HG02970 (cell line): ENCODE measurements around the gene MATN1.

Experiments used
- ATAC-seq: cut with Tn5 transposase; IDR thresholded peaks from one replicate; pipeline ENCODE4 v1.9.1; 2021; ENCODE audit warnings: mild to moderate bottlenecking, moderate library complexity, moderate number of reproducible peaks; ENCODE audit not compliant: unreplicated experiment, low FRiP score

Gene MATN1

DNA sequence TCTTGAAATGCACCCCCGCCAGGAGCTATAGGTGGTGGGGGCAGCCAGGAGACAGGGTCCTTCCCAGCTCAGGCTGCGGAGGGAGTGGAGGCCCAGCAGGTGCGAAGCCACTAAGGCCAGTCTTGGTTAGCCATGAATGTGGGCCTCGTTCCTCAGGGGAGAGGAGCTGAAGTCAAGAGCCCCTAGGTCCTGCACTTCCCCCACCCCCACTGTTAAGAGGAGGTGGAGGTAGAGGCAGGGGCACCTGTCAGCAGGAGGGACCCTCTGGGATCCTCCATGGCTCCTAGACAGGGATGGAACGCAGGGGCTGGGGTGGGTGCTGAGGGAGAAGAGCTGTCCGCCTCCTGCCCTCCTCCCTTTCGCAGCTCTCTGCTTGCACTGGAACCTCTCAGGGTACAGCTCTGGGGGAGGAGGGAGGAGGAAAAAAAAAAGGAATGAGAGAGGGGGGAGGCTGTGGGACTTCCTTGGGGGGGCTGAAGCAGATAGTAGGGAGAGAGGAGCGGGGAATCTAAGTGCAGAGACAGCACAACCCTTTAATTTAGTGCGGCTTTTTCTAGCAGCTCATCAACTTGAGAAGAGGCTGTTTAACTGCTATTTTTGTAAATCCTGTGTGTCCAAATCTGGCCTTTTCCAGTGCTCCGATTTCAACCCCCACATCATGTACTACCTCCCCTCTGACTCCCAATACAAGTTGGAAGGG lies 37.0 kb downstream of the MATN1 start:
- no peak for ATAC-seq

DNA sequence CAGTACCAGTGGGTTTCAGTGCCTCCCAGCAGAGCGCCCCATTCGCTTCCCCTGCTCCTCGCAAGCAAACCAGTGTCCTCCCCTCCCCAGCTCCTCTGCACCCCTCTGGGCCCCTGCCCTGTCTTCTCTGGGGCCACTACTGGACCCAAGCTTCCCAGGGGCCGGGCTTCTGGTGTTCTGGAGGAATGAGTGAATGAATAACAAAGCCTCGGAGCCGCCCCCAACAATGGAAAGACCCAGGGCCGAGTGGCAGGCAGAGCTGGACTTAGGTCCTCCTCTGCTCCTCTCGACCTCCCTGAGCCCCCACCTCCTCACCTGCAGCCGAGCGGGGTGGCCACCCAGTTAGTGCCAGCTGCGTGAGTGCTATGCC lies 37.6 kb downstream of the MATN1 start:
- no peak for ATAC-seq

DNA sequence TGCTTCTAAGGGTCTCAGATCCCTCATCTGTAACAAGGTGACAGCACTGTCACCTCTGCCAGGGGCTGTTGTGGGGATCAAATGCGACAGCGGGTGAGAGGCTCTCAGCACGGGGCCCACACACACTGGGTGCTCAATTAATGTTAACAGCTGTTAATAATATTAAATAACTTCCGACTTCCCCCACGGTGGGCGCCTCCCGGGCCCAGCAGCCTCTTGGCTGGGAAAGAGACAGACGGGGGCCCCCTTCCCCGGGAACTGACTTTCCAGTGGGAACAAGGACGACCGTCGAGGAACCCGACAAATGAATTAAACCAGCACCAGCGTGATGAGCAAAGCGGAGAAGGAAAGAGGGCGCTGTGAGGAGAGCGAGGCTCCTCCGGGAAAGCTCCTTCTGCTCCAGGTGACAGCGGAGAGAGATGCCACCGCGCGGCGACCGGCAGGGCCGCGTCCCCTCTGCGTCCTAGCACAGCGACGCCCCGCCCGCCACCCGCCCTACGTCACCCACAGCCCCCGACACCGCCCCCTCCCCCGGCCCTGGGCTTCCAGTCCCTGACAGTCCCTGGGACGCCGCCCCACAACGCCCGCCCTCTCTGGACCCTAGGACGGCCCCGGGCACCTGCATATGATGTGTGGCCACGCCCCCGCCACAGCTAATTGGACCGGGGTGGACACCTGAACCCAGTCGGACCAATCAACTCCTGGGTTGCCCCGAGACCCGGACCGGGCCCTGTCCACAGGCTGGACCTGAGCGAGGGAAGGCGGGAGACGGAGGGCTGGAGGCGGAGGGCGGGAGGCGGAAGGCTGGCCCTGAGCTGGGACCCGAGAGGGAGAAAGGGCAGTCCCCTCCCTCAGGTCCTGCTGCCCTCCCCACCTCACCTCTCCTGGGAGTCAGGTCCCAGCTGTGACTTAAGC lies 38.2 kb downstream of the MATN1 start:
- ATAC-seq: no peak

DNA sequence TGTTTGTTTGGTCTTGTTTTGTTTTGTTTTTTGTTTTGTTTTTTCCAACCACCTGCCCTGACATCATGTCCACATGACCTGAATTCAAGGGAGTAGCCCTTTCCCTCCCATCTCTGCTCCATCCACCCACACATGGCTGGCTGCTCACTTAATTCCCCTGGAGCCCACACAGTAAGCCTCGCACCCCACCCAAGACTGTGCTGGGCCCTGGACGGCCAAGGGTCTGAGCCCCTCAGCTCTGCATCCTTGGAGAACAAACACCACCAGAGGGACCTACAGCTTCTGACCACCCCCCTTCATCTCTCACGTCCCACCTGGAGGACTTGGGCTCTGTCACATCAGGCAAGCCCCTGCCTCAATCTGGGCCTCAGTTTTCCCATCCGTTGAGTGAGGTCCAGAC lies 39.1 kb downstream of the MATN1 start:
- no peak for ATAC-seq

DNA sequence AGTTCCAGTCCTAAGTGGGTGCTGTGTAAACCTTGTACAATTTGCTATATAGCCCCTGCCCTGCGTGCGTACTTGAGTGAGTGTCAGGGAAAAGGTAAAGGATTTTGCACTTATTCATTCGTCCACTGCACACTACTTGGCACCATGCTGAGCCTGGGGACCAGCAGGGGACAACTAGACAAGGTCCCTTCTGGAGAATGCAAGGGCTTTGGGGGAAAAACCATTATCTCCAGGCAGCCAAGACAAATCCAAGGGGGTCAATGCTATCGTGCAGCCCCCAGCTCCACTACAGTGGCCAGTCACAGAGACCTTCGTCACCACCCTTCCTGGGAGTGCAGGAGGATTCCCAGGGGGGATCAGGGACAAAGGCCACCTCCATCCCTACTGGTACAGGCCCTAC lies 39.7 kb downstream of the MATN1 start:
- ATAC-seq: no peak

DNA sequence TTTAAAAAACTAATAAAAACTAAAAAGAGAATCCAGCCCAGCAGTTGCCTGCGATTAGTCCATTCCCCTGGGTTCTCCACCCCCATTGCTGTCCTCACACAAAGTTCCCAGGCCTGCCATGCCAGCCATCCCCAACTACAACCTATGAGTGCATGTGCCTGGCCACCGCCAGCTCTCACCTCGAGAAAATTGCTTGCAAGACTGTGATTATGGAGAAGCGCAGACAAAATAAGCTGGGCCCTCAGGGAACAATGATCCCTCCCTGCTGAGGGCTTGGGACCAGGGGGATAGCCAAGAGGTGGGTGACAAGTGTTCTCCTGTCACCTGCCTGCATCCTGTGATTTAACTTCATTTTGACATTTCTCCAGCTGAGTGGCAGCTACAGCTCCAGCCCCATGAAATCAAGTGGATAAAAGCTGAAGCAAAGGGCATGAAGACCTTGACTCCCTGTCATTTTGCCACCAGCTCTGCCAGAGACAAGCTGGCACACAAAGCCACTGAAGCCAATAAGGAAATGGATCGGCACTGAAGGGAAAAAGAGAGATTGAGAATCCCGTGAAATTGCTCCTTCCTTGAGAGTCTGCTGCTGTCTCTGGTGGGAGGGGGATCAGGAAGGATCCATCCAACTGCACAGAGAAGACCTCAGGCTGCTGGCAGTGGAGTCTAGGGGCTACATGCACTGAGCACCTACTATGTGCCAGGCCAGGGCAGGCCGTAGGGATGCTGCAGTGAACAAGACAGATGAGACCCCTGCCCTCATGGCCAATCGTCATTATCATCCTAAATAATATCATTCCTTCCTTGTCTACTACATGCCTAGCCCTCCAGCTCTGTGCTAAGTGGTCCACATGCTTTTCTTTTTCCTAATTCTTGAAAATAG lies 40.7 kb downstream of the MATN1 start:
- no peak for ATAC-seq

DNA sequence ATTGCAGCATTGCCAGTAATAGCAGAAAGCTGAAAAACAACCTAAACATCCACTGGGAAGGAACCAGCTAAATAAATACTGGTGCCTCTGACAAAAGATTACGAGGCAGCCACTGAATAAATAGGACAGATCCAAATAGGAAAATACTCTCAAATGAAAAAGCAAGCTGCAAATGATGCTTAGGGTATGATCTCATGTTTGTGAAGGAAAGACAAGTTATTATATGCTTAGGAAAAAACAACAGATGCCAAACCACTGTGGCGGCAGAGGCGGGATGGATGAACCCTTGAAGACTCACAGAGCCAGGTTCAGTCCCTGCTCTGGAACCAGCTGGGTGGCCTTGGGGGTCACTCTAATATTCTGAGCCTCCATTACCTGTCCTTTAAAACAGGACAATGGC lies 41.6 kb downstream of the MATN1 start:
- no peak for ATAC-seq

DNA sequence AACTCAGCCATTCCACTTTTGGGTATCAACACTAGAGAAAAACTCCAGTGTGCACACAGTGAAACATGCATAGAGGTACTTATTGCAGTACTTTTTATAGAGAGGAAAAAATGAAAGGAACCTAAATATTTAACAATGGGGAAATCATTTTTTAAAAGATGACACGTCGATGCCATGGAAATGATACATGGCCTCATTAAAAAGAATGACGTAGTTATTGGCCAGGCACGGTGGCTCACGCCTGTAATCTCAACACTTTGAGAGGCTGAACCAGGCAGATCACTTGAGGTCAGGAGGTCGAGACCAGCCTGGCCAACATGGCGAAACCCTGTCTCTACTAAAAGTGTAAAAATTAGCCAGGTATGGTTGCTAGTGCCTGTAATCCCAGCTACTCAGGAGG lies 42.5 kb downstream of the MATN1 start:
- ATAC-seq: no peak

DNA sequence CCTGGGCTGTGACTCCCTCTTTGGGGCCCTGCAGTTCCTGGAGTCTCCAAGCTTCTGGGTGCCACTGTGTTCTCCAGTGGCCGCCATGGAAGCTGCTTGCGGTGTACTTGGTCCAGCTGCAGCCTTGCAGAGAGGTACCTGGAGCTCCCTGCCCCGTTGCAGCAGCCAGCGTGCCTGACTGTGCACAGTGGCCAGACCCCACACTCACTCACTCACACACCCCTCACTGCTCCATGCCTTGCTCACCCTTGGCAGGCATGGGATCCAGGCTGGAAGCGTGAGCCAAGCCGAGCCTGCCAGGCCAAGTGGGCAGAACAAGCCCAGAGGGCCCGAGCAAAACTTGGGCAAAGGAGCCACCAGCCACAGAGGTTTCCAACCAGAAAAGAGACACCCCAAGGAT lies 43.0 kb downstream of the MATN1 start:
- ATAC-seq: no peak

DNA sequence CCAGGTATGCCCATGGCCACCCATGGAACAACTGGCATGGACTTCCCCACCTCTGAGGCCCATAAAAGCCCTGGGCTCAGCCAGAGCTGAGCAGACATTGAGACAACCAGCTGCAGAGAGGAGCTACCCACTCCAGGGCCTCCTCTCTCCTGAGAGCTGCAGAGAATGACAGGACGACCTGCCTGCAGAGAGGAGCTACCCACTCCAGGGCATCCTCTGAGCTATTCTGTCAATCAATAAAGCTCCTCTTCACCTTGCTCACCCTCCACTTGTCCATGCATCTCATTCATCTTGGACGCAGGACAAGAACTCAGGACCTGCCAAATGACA lies 43.4 kb downstream of the MATN1 start:
- ATAC-seq: no peak

DNA sequence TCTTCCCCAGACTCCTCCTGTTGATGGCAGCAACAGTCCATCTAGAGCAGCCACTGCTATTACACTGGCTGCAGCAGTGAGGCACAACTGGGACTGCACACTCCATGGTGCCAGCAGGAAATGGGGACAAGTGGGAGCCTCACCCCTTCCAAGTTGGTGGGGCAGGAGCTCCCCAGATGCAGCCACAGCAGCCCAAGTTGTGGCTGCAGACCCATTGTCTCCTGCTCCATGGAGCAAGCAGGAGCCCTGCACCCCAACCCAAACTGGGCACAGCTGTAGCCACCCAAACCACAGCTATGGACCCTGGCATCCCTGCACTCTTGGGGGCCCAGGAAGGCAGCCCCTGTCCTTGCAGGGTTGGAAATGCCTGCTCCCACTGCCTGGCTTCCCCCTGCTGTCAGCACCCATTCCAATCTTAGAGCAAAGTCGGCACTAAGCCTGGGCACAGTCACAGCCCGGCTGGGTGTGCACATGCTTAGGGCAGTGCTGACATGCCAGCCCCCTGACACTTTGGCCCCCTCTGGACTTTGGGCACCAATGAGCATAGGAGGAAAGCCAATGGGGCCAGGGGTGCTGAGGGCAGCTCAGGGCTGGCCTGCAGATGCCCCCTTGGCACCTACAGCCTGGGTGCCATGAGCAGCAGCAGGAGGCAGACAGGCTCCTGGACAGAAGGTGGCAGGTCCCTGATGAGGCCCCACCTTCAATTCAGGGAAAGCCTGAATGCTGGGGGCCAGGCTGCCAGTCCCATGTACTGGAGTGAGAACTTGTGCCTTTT lies 44.0 kb downstream of the MATN1 start:
- ATAC-seq: no peak

DNA sequence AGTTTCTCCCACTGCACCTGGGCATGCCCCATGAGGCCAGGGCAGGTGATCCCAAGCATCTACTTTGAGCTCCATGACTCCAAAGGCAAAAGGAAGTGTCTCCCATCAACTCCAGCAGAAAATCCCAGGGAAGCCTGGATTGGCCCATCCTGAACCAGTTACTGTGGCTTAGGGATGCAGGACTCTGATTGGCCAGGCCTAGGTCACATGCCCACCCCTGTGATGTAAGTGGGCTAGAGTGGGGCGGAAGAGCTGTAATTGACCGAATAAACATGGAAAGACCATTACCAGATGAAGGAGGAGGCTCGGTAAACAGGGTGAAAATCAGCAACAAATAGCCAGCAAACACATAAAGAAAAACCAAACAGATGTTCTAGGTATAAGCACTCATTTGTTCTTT lies 45.2 kb downstream of the MATN1 start:
- no peak for ATAC-seq

DNA sequence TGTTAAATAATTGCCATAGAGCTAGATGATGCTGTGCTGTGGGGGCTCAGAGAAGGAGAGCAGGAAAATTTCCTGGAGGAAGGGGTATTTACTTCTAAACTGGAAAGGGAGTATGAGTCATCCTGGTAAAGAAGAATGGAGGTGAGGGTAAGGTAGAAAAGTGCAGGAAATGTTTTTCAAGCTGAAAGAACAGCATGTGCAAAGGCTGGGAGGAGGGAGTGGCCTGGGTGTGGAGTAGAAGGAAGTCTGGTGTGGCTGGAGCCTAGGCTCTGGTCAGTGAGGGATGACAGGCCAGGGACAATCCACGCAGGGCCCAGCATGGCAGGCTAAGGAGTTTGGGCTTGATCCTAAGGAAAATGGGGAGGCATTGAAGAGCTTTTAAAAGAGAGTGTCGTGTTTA lies 45.9 kb downstream of the MATN1 start:
- ATAC-seq: no peak

DNA sequence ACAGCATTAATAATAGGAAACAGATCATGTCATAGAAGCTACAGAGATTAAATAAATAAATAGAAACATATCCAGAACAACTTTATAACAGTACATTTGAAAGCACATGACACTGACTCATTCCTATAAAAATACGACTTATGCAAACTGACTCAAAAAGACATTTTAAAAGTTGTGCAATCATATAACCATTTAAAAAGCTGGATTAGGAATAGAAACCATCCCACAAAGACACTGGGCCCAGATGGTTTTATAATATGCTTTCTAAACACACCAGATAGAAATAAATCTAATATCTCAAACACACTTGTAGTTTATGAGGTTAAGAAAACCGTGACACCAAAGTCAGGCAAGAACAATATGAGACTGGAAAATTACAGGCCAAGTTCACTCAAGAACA lies 47.6 kb downstream of the MATN1 start:
- no peak for ATAC-seq

DNA sequence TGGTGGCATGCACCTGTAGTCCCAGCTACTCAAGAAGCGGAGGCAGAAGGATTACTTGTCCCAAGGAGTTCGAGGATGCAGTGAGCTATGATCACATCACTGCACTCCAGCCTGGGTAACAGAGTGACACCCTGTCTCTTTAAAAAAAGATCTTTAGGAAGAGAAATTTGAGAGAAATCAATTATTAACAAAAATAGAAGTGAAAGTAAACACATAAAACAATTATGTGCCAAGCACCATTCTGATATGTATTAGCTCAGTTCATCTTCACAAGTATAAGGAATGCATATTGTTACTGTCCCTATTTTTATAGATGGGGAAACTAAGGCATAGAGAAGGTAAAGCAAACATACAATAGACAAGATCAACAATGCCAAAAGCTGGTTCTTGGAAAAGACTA lies 48.1 kb downstream of the MATN1 start:
- no peak for ATAC-seq

DNA sequence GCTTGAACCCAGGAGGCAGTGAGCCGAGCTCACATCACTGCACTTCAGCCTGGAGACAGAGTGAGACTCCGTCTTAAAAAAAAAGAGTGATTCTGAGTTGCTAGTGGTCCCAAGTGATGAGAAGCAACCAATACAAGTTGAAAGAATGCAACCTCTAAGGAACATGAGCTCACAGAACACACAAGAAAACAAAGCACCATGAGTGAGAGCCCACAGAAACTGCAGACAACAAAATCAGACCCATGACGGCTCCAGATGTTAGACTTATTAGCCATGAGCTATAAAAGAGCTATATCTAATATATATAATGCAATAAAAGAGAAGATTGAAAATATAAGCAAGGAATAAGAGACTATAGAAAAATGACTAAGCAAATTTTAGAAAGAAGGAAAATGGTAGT lies 50.0 kb downstream of the MATN1 start:
- no peak for ATAC-seq

DNA sequence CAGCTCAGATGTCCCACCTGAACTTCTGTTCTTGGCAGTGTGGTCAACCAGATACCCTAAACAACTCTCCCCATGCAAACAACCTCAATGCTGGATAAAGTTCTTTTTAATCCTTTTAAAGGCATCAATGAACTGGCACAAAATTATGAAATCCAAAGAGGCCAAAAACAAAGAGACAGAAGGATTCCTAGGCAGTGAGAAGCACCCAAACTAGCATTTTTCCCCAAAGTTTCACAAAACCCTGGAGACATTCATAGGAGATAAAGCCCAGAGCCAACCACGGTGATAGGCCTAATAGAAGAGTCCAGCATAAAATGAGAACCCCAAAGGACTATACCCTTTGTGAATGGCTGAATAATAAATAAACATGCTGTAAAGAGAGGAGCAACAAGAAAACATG lies 50.7 kb downstream of the MATN1 start:
- ATAC-seq: no peak

DNA sequence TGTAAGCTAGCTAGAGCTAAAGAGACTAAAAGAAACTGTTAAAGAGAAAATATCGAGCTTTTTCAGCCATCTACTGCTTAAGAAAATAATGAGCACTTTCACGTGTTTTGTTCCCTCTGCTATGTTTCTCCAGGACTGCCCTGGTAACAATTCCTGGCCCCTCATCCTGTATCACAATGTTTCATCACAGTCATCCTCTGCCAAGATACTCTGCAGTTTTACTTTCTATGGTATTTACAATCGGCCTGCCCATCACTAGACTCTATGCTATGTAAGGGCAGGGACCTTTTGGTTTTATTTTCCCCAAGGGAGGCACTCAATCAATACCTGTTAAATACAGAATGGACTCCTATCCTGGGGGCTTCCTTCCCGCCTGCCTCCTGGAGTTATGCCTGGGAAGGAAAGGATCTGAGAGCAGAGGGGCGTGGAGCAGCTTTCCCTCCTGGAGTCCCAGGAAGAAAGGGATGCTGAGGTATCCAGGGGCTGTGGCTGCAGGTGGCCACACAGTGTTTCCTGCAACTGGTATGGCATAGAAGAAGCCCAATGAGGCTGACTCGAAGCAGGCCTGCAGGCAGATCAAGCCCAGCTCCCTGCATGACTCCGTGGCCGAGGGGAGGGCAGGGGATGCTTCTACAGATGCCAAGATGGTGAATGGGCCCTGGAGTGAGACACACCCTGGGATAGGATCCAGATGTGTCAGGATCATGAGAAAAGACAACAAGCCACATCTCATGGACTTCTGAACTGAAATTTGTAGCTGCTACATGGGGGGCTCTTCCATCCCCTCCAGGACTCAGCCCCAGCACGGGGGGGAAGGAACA lies 52.9 kb downstream of the MATN1 start:
- no peak for ATAC-seq

DNA sequence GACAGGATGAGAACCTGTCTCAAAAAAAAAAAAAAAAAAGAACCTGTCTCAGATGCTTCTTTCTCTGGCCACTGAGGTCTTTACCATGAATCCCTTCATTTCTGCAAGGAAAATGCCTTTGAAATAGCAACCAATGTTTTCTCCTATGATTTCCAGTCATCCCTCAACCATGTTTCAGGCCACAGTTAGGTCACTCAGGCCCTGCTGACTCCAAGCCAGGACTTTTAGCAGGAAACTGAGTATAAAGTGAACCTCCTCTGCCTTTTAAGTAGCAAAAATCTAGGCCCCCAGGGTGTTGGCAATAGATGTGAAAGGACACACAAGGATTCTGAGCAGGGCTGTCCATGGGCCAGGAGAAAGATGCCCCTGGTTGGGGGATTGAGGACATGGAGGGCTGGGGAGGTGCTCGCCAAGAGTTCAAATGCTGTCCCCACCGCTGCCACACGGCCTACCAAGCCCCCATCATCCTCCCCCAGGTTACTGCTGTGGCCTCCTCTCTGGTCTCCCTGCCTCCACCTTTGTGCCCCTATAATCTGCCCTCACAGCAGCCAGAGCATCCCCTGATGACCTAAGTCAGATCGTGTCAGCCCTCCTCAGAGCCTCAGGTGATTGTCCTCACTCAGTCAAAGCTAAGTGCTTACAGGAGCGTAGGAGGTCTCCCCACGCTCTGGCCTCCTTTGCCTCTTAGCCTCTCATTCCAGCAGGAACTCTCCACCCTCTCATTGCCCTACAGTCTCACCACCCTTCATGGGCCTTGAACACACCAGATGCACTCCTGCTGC lies 54.6 kb downstream of the MATN1 start:
- ATAC-seq: no peak
